Stomach (tissue), 4 donors: ENCODE measurements around the gene DIDO1.

Source experiments
- EP300 ChIP-seq: sonication (generic); formaldehyde crosslinking; IDR thresholded peaks from one replicate; pipeline ENCODE4 v1.6.1; 2017; ENCODE audit warnings: antibody characterized with exemption
- POLR2A ChIP-seq, 4 donors: fragments of 450-650 bp; IDR thresholded peaks; one replicate each; pipeline ENCODE4 v1.6.1; 2016; ENCODE audit warnings: antibody characterized with exemption in 4 of 4, control low read depth in 2 of 4, mild to moderate bottlenecking in 1 of 4, moderate library complexity in 1 of 4

DNA sequence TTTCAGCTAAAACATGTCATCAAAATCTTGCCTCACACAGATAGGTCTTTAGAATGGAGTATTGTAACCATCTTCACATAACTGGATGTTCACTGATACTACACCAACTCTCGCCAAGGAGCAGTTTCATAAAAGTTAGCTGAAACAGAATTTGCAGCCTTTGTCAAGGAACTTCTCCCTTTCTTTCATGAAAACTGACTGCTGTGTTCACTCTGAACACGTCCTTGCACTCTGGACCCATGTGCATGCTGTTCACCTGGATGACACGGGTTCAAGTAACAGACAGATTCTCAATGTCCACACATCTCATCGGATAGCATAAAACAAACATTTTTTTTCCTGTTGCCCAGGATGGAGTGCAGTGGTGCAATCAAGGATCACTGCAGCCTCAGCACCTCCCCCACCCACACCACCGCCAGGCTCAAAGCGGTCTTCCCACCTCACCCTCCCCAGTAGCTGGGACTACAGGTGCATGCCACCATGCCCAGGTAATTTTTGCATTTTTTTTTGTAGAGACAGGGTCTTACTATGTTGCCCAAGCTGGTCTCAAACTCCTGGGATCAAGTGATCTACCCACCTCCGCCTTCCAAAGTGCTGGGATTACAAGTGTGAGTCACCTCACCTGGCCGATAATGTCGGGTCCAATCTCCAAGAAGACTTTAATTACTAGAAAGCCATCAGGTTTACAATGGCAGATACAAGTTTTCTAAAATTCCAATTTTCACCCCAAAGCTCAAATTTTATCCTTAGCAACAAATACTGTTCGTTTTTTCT lies 9.4 kb downstream of the DIDO1 start:
- no peak for TF ChIP-seq EP300
- TF ChIP-seq POLR2A (IDR thresholded peaks at IDR 0.05) = no peak
